T-cell (primary cell): ENCODE results near the gene OTUB1. TPM values are rescaled to one million over a fixed set of nuclear protein-coding genes. Genes with fewer than 3 reads are reported as not detected.

Source experiments
- ATAC-seq, 4 experiments: fragments of 200-7000 bp in 3 of 4; fragments of 150-1000 bp in 1 of 4; cut with Tn5 transposase; replicated peaks in 1 of 4; 1 replicate in 3 of 4; 2 replicates in 1 of 4; pipeline ENCODE4 v1.10.0; 2021; ENCODE audit warnings: moderate library complexity in 3 of 4, mild to moderate bottlenecking in 2 of 4, moderate number of reproducible peaks in 1 of 4
- CTCF ChIA-PET, 2 donors: fragments of 300-600 bp; sonication (Branson Sonifier 250); formaldehyde crosslinking; loops; one replicate each; lab custom pipeline; 2022; ENCODE audit warnings: antibody characterized with exemption in 2 of 2; lab: Charles Lee
- POLR2A ChIA-PET, 2 donors: fragments of 300-600 bp; sonication (Branson Sonifier 250); formaldehyde crosslinking; loops; one replicate each; lab custom pipeline; 2022; ENCODE audit warnings: antibody characterized with exemption in 2 of 2; lab: Charles Lee
- DNase-seq, 35 experiments: peaks; one replicate each; pipeline versions ENCODE4 v3.0.0 to v3.0.0-alpha.2; 2013 to 2023
- H3K27ac ChIP-seq: one replicate; pipeline ENCODE4 v1.5.1; 2013; ENCODE audit warnings: low read length
- H3K27me3 ChIP-seq, 2 experiments: replicated peaks in 1 of 2; 1 replicate in 1 of 2; 2 replicates in 1 of 2; pipeline versions ENCODE4 v1.6.1 to v1.7.0; 2013; ENCODE audit warnings: low read length in 1 of 2, mixed read lengths in 1 of 2; ENCODE audit not compliant: control insufficient read depth in 2 of 2, insufficient read depth in 2 of 2; ENCODE audit errors: extremely low read depth in 1 of 2
- H3K36me3 ChIP-seq, 2 donors: 1 replicate in 1 of 2; 2 replicates in 1 of 2; pipeline versions ENCODE4 v1.6.1 to v1.7.0; 2013; ENCODE audit warnings: low read length in 1 of 2; ENCODE audit not compliant: control insufficient read depth in 2 of 2, insufficient read depth in 1 of 2; ENCODE audit errors: extremely low read depth in 1 of 2
- H3K4me1 ChIP-seq, 2 experiments: 1 replicate in 1 of 2; 2 replicates in 1 of 2; pipeline versions ENCODE4 v1.6.1 to v1.7.0; 2013; ENCODE audit warnings: low read length in 2 of 2, mixed read lengths in 1 of 2; ENCODE audit not compliant: insufficient read depth in 2 of 2, control insufficient read depth in 1 of 2; ENCODE audit errors: extremely low read depth in 1 of 2
- H3K4me3 ChIP-seq, 2 donors: 1 replicate in 1 of 2; 2 replicates in 1 of 2; pipeline versions ENCODE4 v1.5.1 to v1.7.0; 2013; ENCODE audit warnings: mild to moderate bottlenecking in 2 of 2, low read length in 1 of 2, moderate library complexity in 1 of 2; ENCODE audit not compliant: control insufficient read depth in 1 of 2; ENCODE audit errors: extremely low read depth in 1 of 2
- H3K9me3 ChIP-seq: 2 replicates; pipeline ENCODE4 v1.7.0; 2013
- H3K27ac Mint-ChIP-seq, 2 donors: one replicate each; pipeline ENCODE4 v1.8.0; 2020 to 2021; ENCODE audit warnings: mild to moderate bottlenecking in 2 of 2, mixed read lengths in 2 of 2
- H3K27me3 Mint-ChIP-seq, 2 donors: one replicate each; pipeline ENCODE4 v1.8.0; 2021 to 2022; ENCODE audit warnings: mixed read lengths in 2 of 2
- H3K36me3 Mint-ChIP-seq: one replicate; pipeline ENCODE4 v1.8.0; 2021; ENCODE audit warnings: mixed read lengths
- H3K4me1 Mint-ChIP-seq, 3 donors: one replicate each; pipeline ENCODE4 v1.8.0; 2020 to 2022; ENCODE audit warnings: mixed read lengths in 3 of 3, mild to moderate bottlenecking in 1 of 3
- H3K4me3 Mint-ChIP-seq, 3 donors: one replicate each; pipeline ENCODE4 v1.8.0; 2020 to 2022; ENCODE audit warnings: mild to moderate bottlenecking in 3 of 3, mixed read lengths in 3 of 3, moderate library complexity in 3 of 3
- H3K9me3 Mint-ChIP-seq, 3 donors: one replicate each; pipeline ENCODE4 v1.8.0; 2020 to 2022; ENCODE audit warnings: mixed read lengths in 3 of 3
- WGBS: methylation state at CpG from one replicate; pipeline ENCODE4 v1.1.5; 2013; ENCODE audit warnings: missing lambda C conversion rate; ENCODE audit not compliant: insufficient coverage; 5-methylcytosine and 5-hydroxymethylcytosine counted together
- total RNA-seq, 35 experiments: library from RNA in 6 of 35; stranded (reverse) in 6 of 35; fragments of 120-200 nt in 1 of 35; gene quantifications; one replicate each; pipeline versions ENCODE4 v1.2.1 to v1.2.4 and lab custom pipeline; 2013 to 2026

The OTUB1 gene
- total RNA-seq, 5 donors from 2014 or later (not counting 1 experiment from before 2014, with no cell fraction given), result 63.1 to 76.7 (median 67.2) TPM

- H3K27ac ChIP-seq, result no peak overlapping the region
- no peak for DNase-seq
Measured at GRCh38 chr11:63986932-63987513, 785 bp downstream of the OTUB1 start.

DNA sequence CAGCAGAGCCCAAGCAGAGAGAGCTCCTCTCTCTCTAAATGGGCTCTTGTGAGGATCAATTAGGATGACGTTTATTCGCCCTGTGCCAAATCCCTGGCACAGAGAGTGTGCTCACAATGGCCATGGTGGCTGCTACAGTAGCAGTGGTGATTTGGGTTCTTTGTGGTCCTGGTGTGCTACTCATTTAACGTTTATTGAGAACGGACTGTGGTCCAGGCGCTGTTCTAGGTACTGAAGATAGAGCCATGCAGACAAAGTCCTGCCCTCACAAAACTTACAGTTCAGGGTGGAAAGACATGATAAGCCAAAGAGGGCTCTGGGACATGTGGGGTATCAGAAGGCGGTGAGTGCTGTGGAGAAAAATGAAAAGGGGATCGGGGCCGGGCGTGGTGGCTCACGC is 5.3 kb downstream of the OTUB1 start:
- Mint-ChIP-seq H3K4me3 (no peak overlapping the region), H3K4me1 (peaks cover 21 to 35% (median 30%) of the 10 kb centered on the region in 3 donors), H3K27me3 (no peaks in the 10 kb centered on the region), H3K36me3 (peaks cover 31% of the 10 kb centered on the region), H3K9me3 (no peaks in the 10 kb centered on the region), H3K27ac (peak overlapping the region in 1 of 2 donors; percentile 28)
- no peak for ATAC-seq
- no peak for DNase-seq
- WGBS, result 97% methylated on average over 6 of the region's 10 CpGs
- H3K36me3 ChIP-seq, result peaks cover 22 to 58% of the 10 kb centered on the region in 2 donors
- CTCF ChIA-PET, result no interaction called here
- no peak overlapping the region for H3K27ac ChIP-seq
- no peaks in the 10 kb centered on the region for H3K9me3 ChIP-seq
- POLR2A ChIA-PET, result interaction anchor here in 1 of 2 donors (0.6 kb wide), 1 partner anchor 222 kb away, joined by 3 read pairs; no protein-coding TSS in a partner anchor
- H3K27me3 ChIP-seq, result no peaks in the 10 kb centered on the region
- H3K4me1 ChIP-seq, result peaks cover 9 to 30% of the 10 kb centered on the region in 2 experiments
- H3K4me3 ChIP-seq, result no peak overlapping the region

More at GRCh38 chr11:63986932-63987513, 785 bp downstream of the OTUB1 start:
- Mint-ChIP-seq H3K27ac (peak overlapping the region; percentile 27 to 64), H3K4me1 (peaks cover 29 to 42% (median 38%) of the 10 kb centered on the region in 3 donors), H3K27me3 (no peaks in the 10 kb centered on the region), H3K4me3 (peak overlapping the region; percentile 61 to 76 (median 74)), H3K9me3 (no peaks in the 10 kb centered on the region), H3K36me3 (peaks cover 18% of the 10 kb centered on the region)
- ATAC-seq, result no peak
- peak overlapping the region; percentile 94 to 99 for H3K4me3 ChIP-seq
- H3K9me3 ChIP-seq, result no peaks in the 10 kb centered on the region
- POLR2A ChIA-PET, result interaction anchor here in 1 of 2 donors (0.5 to 0.6 kb wide), 2 partner anchors 308 to 318 kb away, joined by 5 to 7 read pairs; no protein-coding TSS in a partner anchor
- peaks cover 13 to 36% of the 10 kb centered on the region in 2 experiments for H3K4me1 ChIP-seq
- CTCF ChIA-PET, result no interaction called here
- peaks cover 14 to 31% of the 10 kb centered on the region in 2 donors for H3K36me3 ChIP-seq
- WGBS, result 54% methylated on average over 23 of the region's 25 CpGs
- H3K27me3 ChIP-seq, result no peaks in the 10 kb centered on the region

- Histone ChIP-seq H3K4me1 (peaks cover 0 to 15% of the 10 kb centered on the region in 2 experiments), H3K9me3 (no peaks in the 10 kb centered on the region), H3K27ac (no peak overlapping the region), H3K27me3 (no peaks in the 10 kb centered on the region), H3K4me3 (no peak overlapping the region), H3K36me3 (peaks cover 26 to 73% of the 10 kb centered on the region in 2 donors)
- POLR2A ChIA-PET, result no interaction called here
- H3K27ac Mint-ChIP-seq, result no peak overlapping the region
- H3K9me3 Mint-ChIP-seq, result no peaks in the 10 kb centered on the region
- WGBS, result 91% methylated on average over 5 of the region's 5 CpGs
- CTCF ChIA-PET, result no interaction called here
- H3K4me1 Mint-ChIP-seq, result peaks cover 15 to 32% (median 22%) of the 10 kb centered on the region in 3 donors
- H3K4me3 Mint-ChIP-seq, result no peak overlapping the region
- H3K27me3 Mint-ChIP-seq, result no peaks in the 10 kb centered on the region
- H3K36me3 Mint-ChIP-seq, result peaks cover 38% of the 10 kb centered on the region
- DNase-seq (no peak), ATAC-seq (no peak)
Measured at GRCh38 chr11:63993100-63993499, 6.9 kb downstream of the OTUB1 start.

- H3K27me3 Mint-ChIP-seq, result no peaks in the 10 kb centered on the region
- ChIA-PET POLR2A (no interaction called here), CTCF (no interaction called here)
- no peak overlapping the region for H3K27ac Mint-ChIP-seq
- DNase-seq (no peak), ATAC-seq (no peak)
- no peak overlapping the region for H3K27ac ChIP-seq
- no peak overlapping the region for H3K4me3 Mint-ChIP-seq
- peaks cover 0 to 2% of the 10 kb centered on the region in 2 experiments for H3K27me3 ChIP-seq
- H3K4me1 Mint-ChIP-seq, result peaks cover 13 to 26% (median 20%) of the 10 kb centered on the region in 3 donors
- 92% methylated on average over 3 of the region's 6 CpGs for WGBS
- no peak overlapping the region for H3K4me3 ChIP-seq
- no peaks in the 10 kb centered on the region for H3K9me3 Mint-ChIP-seq
- H3K4me1 ChIP-seq, result peaks cover 1 to 17% of the 10 kb centered on the region in 2 experiments
- no peaks in the 10 kb centered on the region for H3K9me3 ChIP-seq
- H3K36me3 ChIP-seq, result peaks cover 26 to 65% of the 10 kb centered on the region in 2 donors
- peaks cover 39% of the 10 kb centered on the region for H3K36me3 Mint-ChIP-seq
Measured at GRCh38 chr11:63993993-63994392, 7.8 kb downstream of the OTUB1 start.

GRCh38 chr11:63996512-63996911 is 10.3 kb downstream of the OTUB1 start:
- no peak overlapping the region for H3K27ac Mint-ChIP-seq
- Histone ChIP-seq H3K27me3 (peaks cover 0 to 10% of the 10 kb centered on the region in 2 experiments), H3K9me3 (no peaks in the 10 kb centered on the region), H3K27ac (no peak overlapping the region), H3K4me1 (peaks cover 7 to 37% of the 10 kb centered on the region in 2 experiments), H3K4me3 (no peak overlapping the region), H3K36me3 (peaks cover 12 to 45% of the 10 kb centered on the region in 2 donors)
- no peak overlapping the region for H3K4me3 Mint-ChIP-seq
- no peak for DNase-seq
- H3K27me3 Mint-ChIP-seq, result no peaks in the 10 kb centered on the region
- ChIA-PET CTCF (no interaction called here), POLR2A (no interaction called here)
- WGBS, result 97% methylated on average over 16 of the region's 18 CpGs
- H3K36me3 Mint-ChIP-seq, result peaks cover 26% of the 10 kb centered on the region
- no peak for ATAC-seq
- H3K9me3 Mint-ChIP-seq, result no peaks in the 10 kb centered on the region
- peaks cover 13 to 25% (median 20%) of the 10 kb centered on the region in 3 donors for H3K4me1 Mint-ChIP-seq

DNA sequence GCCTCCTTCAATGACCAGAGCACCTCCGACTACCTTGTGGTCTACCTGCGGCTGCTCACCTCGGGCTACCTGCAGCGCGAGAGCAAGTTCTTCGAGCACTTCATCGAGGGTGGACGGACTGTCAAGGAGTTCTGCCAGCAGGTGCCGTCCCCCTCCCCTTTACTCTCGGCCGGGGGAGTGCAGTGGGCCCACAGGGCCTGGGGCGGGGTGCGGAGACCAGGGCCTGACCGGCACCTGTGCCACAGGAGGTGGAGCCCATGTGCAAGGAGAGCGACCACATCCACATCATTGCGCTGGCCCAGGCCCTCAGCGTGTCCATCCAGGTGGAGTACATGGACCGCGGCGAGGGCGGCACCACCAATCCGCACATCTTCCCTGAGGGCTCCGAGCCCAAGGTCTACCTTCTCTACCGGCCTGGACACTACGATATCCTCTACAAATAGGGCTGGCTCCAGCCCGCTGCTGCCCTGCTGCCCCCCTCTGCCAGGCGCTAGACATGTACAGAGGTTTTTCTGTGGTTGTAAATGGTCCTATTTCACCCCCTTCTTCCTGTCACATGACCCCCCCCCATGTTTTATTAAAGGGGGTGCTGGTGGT is 11.0 kb downstream of the OTUB1 start:
- no peak for ATAC-seq
- peaks cover 12 to 42% of the 10 kb centered on the region in 2 donors for H3K36me3 ChIP-seq
- peaks cover 23% of the 10 kb centered on the region for H3K36me3 Mint-ChIP-seq

More for the DNA sequence above, 11.0 kb downstream of the OTUB1 start:
- DNase-seq, result no peak
- ChIA-PET CTCF (no interaction called here), POLR2A (no interaction called here)
- H3K27ac ChIP-seq, result no peak overlapping the region
- H3K9me3 ChIP-seq, result no peaks in the 10 kb centered on the region
- peaks cover 7 to 36% of the 10 kb centered on the region in 2 experiments for H3K4me1 ChIP-seq
- Mint-ChIP-seq H3K27ac (no peak overlapping the region), H3K9me3 (no peaks in the 10 kb centered on the region), H3K4me1 (peaks cover 11 to 21% (median 20%) of the 10 kb centered on the region in 3 donors), H3K4me3 (no peak overlapping the region), H3K27me3 (no peaks in the 10 kb centered on the region)
- H3K4me3 ChIP-seq, result no peak overlapping the region
- 98% methylated on average over 19 of the region's 27 CpGs for WGBS
- peaks cover 0 to 10% of the 10 kb centered on the region in 2 experiments for H3K27me3 ChIP-seq
